Measurements from ENCODE around the gene EBF3.

DNA sequence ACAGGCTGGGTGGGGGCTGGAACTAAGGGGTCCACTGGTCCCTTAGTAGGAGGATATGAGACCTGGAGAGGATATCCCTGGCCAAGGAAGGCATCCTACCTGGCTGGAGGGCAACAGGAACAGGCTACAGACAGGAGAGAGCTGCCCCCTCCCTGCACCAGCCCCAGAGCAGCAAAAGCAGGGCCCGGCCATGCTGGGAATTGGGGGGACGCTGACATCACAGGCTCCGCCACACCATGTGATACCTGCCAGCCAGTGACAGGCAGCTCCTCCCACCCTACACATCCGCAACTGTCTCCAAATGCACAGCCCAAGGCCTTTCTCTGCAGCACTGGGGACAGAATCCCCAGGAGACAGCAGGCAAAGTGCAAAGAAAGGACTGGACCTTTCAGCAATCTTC lies 100.0 kb downstream of the EBF3 start:
- TF ChIP-seq, protein P1, sequence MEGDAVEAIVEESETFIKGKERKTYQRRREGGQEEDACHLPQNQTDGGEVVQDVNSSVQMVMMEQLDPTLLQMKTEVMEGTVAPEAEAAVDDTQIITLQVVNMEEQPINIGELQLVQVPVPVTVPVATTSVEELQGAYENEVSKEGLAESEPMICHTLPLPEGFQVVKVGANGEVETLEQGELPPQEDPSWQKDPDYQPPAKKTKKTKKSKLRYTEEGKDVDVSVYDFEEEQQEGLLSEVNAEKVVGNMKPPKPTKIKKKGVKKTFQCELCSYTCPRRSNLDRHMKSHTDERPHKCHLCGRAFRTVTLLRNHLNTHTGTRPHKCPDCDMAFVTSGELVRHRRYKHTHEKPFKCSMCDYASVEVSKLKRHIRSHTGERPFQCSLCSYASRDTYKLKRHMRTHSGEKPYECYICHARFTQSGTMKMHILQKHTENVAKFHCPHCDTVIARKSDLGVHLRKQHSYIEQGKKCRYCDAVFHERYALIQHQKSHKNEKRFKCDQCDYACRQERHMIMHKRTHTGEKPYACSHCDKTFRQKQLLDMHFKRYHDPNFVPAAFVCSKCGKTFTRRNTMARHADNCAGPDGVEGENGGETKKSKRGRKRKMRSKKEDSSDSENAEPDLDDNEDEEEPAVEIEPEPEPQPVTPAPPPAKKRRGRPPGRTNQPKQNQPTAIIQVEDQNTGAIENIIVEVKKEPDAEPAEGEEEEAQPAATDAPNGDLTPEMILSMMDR (IDR thresholded peaks at IDR 0.05) = no peak
- TF ChIP-seq EZH2 (IDR thresholded peaks at IDR 0.05) = no peak
- TF ChIP-seq EZH2phosphoT487 (IDR thresholded peaks at IDR 0.05) = no peak
